ENCODE measurements around the gene RAB42. TPM values are rescaled to one million over a fixed set of nuclear protein-coding genes. Genes with fewer than 3 reads are reported as not detected.
A peak's percentile ranks its signal among the peaks of the same experiment; 100 is the strongest.
"Not testable (repeated sequence)": the region's sequence is repeated elsewhere in the genome, so short reads cannot be mapped to it uniquely, and the experiment has no call there.

Gene RAB42
- total RNA-seq, 1 donor from 2014 or later, result 1.5 TPM

GRCh38 chr1:28580722-28581530 lies 11.1 kb upstream of the RAB42 start:
- Mint-ChIP-seq H3K4me1 (peaks cover 40% of the 10 kb centered on the region), H3K36me3 (ENCODE audit: low read depth) (peaks cover 31% of the 10 kb centered on the region), H3K9me3 (no peaks in the 10 kb centered on the region), H3K4me3 (peak overlapping the region; percentile 94), H3K27me3 (ENCODE audit: low read depth) (peaks cover 10% of the 10 kb centered on the region), H3K27ac (ENCODE audit: unreplicated experiment) (peak overlapping the region; percentile 97)
- DNase-seq (ENCODE audit: low read depth, low spot score), result peak; percentile 20
- TF ChIP-seq, protein P1, sequence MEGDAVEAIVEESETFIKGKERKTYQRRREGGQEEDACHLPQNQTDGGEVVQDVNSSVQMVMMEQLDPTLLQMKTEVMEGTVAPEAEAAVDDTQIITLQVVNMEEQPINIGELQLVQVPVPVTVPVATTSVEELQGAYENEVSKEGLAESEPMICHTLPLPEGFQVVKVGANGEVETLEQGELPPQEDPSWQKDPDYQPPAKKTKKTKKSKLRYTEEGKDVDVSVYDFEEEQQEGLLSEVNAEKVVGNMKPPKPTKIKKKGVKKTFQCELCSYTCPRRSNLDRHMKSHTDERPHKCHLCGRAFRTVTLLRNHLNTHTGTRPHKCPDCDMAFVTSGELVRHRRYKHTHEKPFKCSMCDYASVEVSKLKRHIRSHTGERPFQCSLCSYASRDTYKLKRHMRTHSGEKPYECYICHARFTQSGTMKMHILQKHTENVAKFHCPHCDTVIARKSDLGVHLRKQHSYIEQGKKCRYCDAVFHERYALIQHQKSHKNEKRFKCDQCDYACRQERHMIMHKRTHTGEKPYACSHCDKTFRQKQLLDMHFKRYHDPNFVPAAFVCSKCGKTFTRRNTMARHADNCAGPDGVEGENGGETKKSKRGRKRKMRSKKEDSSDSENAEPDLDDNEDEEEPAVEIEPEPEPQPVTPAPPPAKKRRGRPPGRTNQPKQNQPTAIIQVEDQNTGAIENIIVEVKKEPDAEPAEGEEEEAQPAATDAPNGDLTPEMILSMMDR (conservative IDR thresholded peaks at IDR 0.05), result peak; percentile 14

- DNase-seq (ENCODE audit: low read depth, low spot score), result peak; percentile 98
- Mint-ChIP-seq H3K4me1 (peaks cover 44% of the 10 kb centered on the region), H3K9me3 (no peaks in the 10 kb centered on the region), H3K27me3 (ENCODE audit: low read depth) (peaks cover 10% of the 10 kb centered on the region), H3K27ac (ENCODE audit: unreplicated experiment) (peak overlapping the region; percentile 98), H3K36me3 (ENCODE audit: low read depth) (peaks cover 31% of the 10 kb centered on the region), H3K4me3 (peak overlapping the region; percentile 94)
- TF ChIP-seq, protein P1 (conservative IDR thresholded peaks at IDR 0.05), result peak; percentile 11
Measured at GRCh38 chr1:28581531-28582247, 10.4 kb upstream of the RAB42 start.

- DNase-seq (ENCODE audit: low read depth, low spot score), result no peak
- peaks cover 10% of the 10 kb centered on the region for H3K27me3 Mint-ChIP-seq (ENCODE audit: low read depth)
- peaks cover 44% of the 10 kb centered on the region for H3K4me1 Mint-ChIP-seq
- no peaks in the 10 kb centered on the region for H3K9me3 Mint-ChIP-seq
- H3K4me3 Mint-ChIP-seq, result peak overlapping the region; percentile 94
- peaks cover 27% of the 10 kb centered on the region for H3K36me3 Mint-ChIP-seq (ENCODE audit: low read depth)
- TF ChIP-seq, protein P1 (conservative IDR thresholded peaks at IDR 0.05), result no peak
- H3K27ac Mint-ChIP-seq (ENCODE audit: unreplicated experiment), result peak overlapping the region; percentile 98
Measured at GRCh38 chr1:28582248-28582615, 9.8 kb upstream of the RAB42 start.

DNA sequence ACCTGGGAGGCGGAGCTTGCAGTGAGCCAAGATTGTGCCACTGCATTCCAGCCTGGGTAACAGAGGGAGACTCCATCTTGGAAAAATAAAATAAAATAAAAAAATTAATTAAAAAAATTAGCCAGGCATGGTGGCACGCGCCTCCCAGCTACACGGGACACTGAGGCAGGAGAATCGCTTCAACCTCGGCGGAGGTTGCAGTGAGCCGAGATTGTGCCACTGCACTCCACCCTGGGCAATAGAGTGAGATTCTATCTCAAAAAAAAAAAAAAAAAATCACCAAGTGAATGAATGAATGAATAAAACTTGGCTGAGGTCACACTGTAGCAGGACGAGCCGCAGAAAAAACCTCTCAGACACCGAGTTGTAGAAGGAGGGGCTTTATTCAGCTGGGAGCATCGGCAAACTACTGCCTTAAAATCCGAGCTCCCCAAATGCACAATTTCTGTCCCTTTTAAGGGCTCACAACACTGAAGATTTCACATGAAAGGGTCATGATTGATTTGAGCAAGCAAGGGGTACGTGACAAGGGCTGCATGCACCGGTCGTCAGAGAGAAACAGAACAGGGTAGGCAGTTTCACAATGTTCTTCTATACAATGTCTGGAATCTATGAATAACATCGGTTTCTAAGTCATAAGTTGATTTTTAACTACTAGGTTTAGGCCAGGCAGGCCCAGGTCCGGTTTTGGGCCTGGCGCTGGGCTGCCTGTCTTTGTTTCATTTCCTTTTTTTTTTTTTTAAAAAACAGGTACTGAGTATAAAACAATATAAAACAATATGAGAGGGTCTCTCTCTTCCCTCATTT lies 5.3 kb upstream of the RAB42 start:
- not testable (repeated sequence) for DNase-seq (ENCODE audit: low read depth, low spot score); H3K27me3 Mint-ChIP-seq (ENCODE audit: low read depth); H3K9me3 Mint-ChIP-seq; H3K27ac Mint-ChIP-seq (ENCODE audit: unreplicated experiment); H3K36me3 Mint-ChIP-seq (ENCODE audit: low read depth)
- H3K4me1 Mint-ChIP-seq, result peaks cover 22% of the 10 kb centered on the region
- H3K4me3 Mint-ChIP-seq, result peak overlapping the region; percentile 19

GRCh38 chr1:28592321-28593071 lies 431 bp downstream of the RAB42 start:
- TF ChIP-seq, protein P1 (conservative IDR thresholded peaks at IDR 0.05), result no peak
- H3K9me3 Mint-ChIP-seq, result no peaks in the 10 kb centered on the region
- no peaks in the 10 kb centered on the region for H3K36me3 Mint-ChIP-seq (ENCODE audit: low read depth)
- DNase-seq (ENCODE audit: low read depth, low spot score), result peak; percentile 25
- H3K4me3 Mint-ChIP-seq, result peak overlapping the region; percentile 79
- no peak overlapping the region for H3K27ac Mint-ChIP-seq (ENCODE audit: unreplicated experiment)
- H3K27me3 Mint-ChIP-seq (ENCODE audit: low read depth), result peaks cover 7% of the 10 kb centered on the region
- peaks cover 10% of the 10 kb centered on the region for H3K4me1 Mint-ChIP-seq

- H3K36me3 Mint-ChIP-seq (ENCODE audit: low read depth); DNase-seq (ENCODE audit: low read depth, low spot score); H3K27ac Mint-ChIP-seq (ENCODE audit: unreplicated experiment); H3K27me3 Mint-ChIP-seq (ENCODE audit: low read depth); H3K4me3 Mint-ChIP-seq; H3K9me3 Mint-ChIP-seq: not testable (repeated sequence)
- peaks cover 10% of the 10 kb centered on the region for H3K4me1 Mint-ChIP-seq
Measured at GRCh38 chr1:28593988-28594356, 1.9 kb downstream of the RAB42 start.

- not testable (repeated sequence) for H3K9me3 Mint-ChIP-seq; H3K36me3 Mint-ChIP-seq (ENCODE audit: low read depth); H3K27me3 Mint-ChIP-seq (ENCODE audit: low read depth); DNase-seq (ENCODE audit: low read depth, low spot score); H3K27ac Mint-ChIP-seq (ENCODE audit: unreplicated experiment)
- peaks cover 10% of the 10 kb centered on the region for H3K4me1 Mint-ChIP-seq
- H3K4me3 Mint-ChIP-seq, result peak overlapping the region; percentile 25
Measured at GRCh38 chr1:28594686-28595411, 2.8 kb downstream of the RAB42 start.

Measured in neural crest cell (in vitro differentiated cells).